ENCODE measurements around the gene C8G.

DNA sequence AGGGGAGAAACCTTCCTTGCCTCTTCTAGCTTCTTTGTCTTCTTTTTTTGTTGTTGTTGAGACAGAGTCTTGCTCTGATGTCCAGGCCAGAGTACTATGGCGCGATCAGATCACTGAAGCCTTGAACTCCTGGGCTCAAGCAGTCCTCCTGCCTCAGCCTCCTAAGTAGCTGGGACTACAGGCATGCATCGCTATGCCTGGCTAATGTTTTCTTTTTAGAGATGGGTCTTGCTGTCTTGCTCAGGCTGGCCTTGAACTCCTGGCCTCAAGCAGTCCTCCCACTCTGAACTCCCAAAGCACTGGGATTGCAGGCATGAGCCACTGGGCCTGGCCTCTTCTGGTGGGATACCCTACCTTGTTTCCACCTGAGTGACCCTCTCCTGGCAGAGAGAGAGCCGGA, 43.8 kb downstream of the C8G start:
- TF ChIP-seq, protein P1, sequence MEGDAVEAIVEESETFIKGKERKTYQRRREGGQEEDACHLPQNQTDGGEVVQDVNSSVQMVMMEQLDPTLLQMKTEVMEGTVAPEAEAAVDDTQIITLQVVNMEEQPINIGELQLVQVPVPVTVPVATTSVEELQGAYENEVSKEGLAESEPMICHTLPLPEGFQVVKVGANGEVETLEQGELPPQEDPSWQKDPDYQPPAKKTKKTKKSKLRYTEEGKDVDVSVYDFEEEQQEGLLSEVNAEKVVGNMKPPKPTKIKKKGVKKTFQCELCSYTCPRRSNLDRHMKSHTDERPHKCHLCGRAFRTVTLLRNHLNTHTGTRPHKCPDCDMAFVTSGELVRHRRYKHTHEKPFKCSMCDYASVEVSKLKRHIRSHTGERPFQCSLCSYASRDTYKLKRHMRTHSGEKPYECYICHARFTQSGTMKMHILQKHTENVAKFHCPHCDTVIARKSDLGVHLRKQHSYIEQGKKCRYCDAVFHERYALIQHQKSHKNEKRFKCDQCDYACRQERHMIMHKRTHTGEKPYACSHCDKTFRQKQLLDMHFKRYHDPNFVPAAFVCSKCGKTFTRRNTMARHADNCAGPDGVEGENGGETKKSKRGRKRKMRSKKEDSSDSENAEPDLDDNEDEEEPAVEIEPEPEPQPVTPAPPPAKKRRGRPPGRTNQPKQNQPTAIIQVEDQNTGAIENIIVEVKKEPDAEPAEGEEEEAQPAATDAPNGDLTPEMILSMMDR (IDR thresholded peaks at IDR 0.05; ENCODE audit: insufficient read depth, low read depth, low read length), result no peak
- no peak for TF ChIP-seq EZH2 (IDR thresholded peaks at IDR 0.05; ENCODE audit: insufficient read depth, low read length)
